NB4 (cell line): ENCODE measurements around the gene CREB5.

Experiments
- DNase-seq: peaks from one replicate; pipeline ENCODE4 v3.0.0; 2010; ENCODE audit warnings: low read depth
- H3K4me3 ChIP-seq: one replicate; pipeline ENCODE4 v1.5.1; 2011; ENCODE audit warnings: mild to moderate bottlenecking, low read depth, low read length, moderate library complexity
- CTCF ChIP-seq: IDR thresholded peaks from one replicate; pipeline ENCODE4 v1.5.1; 2012; ENCODE audit warnings: low read depth, low read length
- MAX ChIP-seq: IDR thresholded peaks from 2 replicates; pipeline ENCODE4 v1.6.1; 2011; ENCODE audit warnings: low read depth, low read length
- MYC ChIP-seq: IDR thresholded peaks from 2 replicates; pipeline ENCODE4 v1.6.1; 2011; ENCODE audit warnings: low read depth, low read length
- POLR2A ChIP-seq: IDR thresholded peaks from 2 replicates; pipeline ENCODE4 v1.6.1; 2011; ENCODE audit warnings: mild to moderate bottlenecking; ENCODE audit not compliant: insufficient read length; ENCODE audit errors: extremely low read depth

CREB5 gene

GRCh38 chr7:28524978-28525377 is 112.7 kb downstream of the CREB5 start:
- no peak overlapping the region for H3K4me3 ChIP-seq
- TF ChIP-seq MYC (no peak), POLR2A (no peak), MAX (no peak), CTCF (no peak)
- DNase-seq: no peak

GRCh38 chr7:28528899-28529298 is 116.6 kb downstream of the CREB5 start:
- DNase-seq: no peak
- TF ChIP-seq CTCF (no peak), MYC (no peak)

GRCh38 chr7:28529755-28530154 is 117.4 kb downstream of the CREB5 start:
- H3K4me3 ChIP-seq: no peak overlapping the region
- no peak for DNase-seq
- TF ChIP-seq POLR2A (no peak), MAX (no peak), MYC (no peak)

More at GRCh38 chr7:28528899-28529298, 116.6 kb downstream of the CREB5 start:
- no peak overlapping the region for H3K4me3 ChIP-seq

- TF ChIP-seq POLR2A (no peak), CTCF (no peak), MYC (no peak), MAX (no peak)
- no peak overlapping the region for H3K4me3 ChIP-seq
Measured at GRCh38 chr7:28530175-28530802, 118.0 kb downstream of the CREB5 start.

GRCh38 chr7:28530803-28531175 is 118.5 kb downstream of the CREB5 start:
- no peak for TF ChIP-seq MAX
- DNase-seq: no peak

More at GRCh38 chr7:28530175-28530802, 118.0 kb downstream of the CREB5 start:
- no peak for DNase-seq

GRCh38 chr7:28531291-28531690 is 119.0 kb downstream of the CREB5 start:
- no peak overlapping the region for H3K4me3 ChIP-seq
- DNase-seq: no peak
- TF ChIP-seq MYC (no peak), POLR2A (no peak), CTCF (no peak), MAX (no peak)

More at GRCh38 chr7:28530803-28531175, 118.5 kb downstream of the CREB5 start:
- no peak overlapping the region for H3K4me3 ChIP-seq

GRCh38 chr7:28532181-28532580 is 119.9 kb downstream of the CREB5 start:
- no peak for TF ChIP-seq MAX
- TF ChIP-seq CTCF: no peak
- TF ChIP-seq MYC: no peak
- TF ChIP-seq POLR2A: no peak
- no peak overlapping the region for H3K4me3 ChIP-seq
- no peak for DNase-seq
